ENCODE measurements around the gene TNFRSF8. TPM values are rescaled to one million over a fixed set of nuclear protein-coding genes. Genes with fewer than 3 reads are reported as not detected.

Gene TNFRSF8
- total RNA-seq, 1 experiment from 2014 or later, result 2.9 TPM

DNA sequence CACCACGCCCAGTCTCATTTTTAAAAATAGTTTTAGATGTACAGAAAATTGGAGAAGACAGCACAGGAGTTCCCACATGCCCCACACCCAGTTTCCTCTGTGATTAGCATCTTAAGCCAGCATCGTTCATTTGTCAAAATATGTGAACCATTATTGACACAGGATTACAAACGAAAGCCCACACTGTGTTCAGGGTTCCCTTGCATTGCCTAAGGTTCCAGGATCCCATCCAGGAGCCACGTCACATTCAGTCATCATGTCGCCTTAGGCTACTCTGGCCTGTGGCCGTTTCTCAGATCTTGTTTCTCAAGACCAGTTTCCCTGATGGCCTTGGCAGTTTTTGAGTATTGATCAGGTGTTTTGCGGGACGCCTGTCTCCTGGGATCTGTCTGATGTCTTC lies 69.0 kb downstream of the TNFRSF8 start:
- no peak overlapping the region for H2BK12ac ChIP-seq (ENCODE audit: insufficient read length, low read depth, low read length)
- no peaks in the 10 kb centered on the region for H3K4me1 ChIP-seq (ENCODE audit: insufficient read depth, low read length)
- no peak for DNase-seq
- H4K5ac ChIP-seq (ENCODE audit: insufficient read length, low read depth, low read length), result no peak overlapping the region
- H3K27ac Mint-ChIP-seq, result no peak overlapping the region
- WGBS (ENCODE audit: extremely low coverage, insufficient read length, low lambda C conversion rate), result no CpG with 5 or more reads among the region's 8 CpGs
- no peak overlapping the region for H3K18ac ChIP-seq (ENCODE audit: insufficient read length, low read depth, low read length)
- no peaks in the 10 kb centered on the region for H3K4me1 Mint-ChIP-seq
- no peak overlapping the region for H3K14ac ChIP-seq (ENCODE audit: insufficient read depth, low read length)
- H3K79me1 ChIP-seq (ENCODE audit: insufficient read depth, low read depth, low read length, poor library complexity, severe bottlenecking), result no peaks in the 10 kb centered on the region
- no peaks in the 10 kb centered on the region for H3K9me3 ChIP-seq (ENCODE audit: control insufficient read depth, low read depth, low read length)
- H3K4me2 ChIP-seq (ENCODE audit: insufficient read depth, insufficient read length, low read length), result no peak overlapping the region
- H2BK20ac ChIP-seq (ENCODE audit: low read depth, low read length, poor library complexity, severe bottlenecking), result no peak overlapping the region
- TF ChIP-seq, protein P1, sequence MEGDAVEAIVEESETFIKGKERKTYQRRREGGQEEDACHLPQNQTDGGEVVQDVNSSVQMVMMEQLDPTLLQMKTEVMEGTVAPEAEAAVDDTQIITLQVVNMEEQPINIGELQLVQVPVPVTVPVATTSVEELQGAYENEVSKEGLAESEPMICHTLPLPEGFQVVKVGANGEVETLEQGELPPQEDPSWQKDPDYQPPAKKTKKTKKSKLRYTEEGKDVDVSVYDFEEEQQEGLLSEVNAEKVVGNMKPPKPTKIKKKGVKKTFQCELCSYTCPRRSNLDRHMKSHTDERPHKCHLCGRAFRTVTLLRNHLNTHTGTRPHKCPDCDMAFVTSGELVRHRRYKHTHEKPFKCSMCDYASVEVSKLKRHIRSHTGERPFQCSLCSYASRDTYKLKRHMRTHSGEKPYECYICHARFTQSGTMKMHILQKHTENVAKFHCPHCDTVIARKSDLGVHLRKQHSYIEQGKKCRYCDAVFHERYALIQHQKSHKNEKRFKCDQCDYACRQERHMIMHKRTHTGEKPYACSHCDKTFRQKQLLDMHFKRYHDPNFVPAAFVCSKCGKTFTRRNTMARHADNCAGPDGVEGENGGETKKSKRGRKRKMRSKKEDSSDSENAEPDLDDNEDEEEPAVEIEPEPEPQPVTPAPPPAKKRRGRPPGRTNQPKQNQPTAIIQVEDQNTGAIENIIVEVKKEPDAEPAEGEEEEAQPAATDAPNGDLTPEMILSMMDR (conservative IDR thresholded peaks at IDR 0.05), result no peak
- no peaks in the 10 kb centered on the region for H3K23me2 ChIP-seq (ENCODE audit: insufficient read length, low read depth, low read length, poor library complexity, severe bottlenecking)
- H3K79me2 ChIP-seq (ENCODE audit: insufficient read depth, low read length), result no peaks in the 10 kb centered on the region
- no peaks in the 10 kb centered on the region for H3K9me3 Mint-ChIP-seq
- H3K27me3 Mint-ChIP-seq (ENCODE audit: low read depth), result no peaks in the 10 kb centered on the region; the same call in 1 of the 2 replicates
- no peaks in the 10 kb centered on the region for H3K27me3 ChIP-seq (ENCODE audit: insufficient read depth, low read length)
- no peak overlapping the region for H4K91ac ChIP-seq (ENCODE audit: insufficient read length, low read depth, low read length)
- no peak overlapping the region for H3K4me3 Mint-ChIP-seq
- peak overlapping the region; percentile 60 for H3K23ac ChIP-seq (ENCODE audit: insufficient read length, low read depth, low read length)
- H3K56ac ChIP-seq (ENCODE audit: insufficient read length, low read depth, low read length), result no peak overlapping the region
- no peak overlapping the region for H3T11ph ChIP-seq (ENCODE audit: low read length)
- no peak overlapping the region for H2AFZ ChIP-seq (ENCODE audit: low read length)
- no peaks in the 10 kb centered on the region for H3K36me3 Mint-ChIP-seq (ENCODE audit: insufficient read depth in 1 of 3, low read depth in 3 of 3)
- no peak overlapping the region for H3K4ac ChIP-seq (ENCODE audit: low read depth, low read length)
- no peak overlapping the region for H3K9ac ChIP-seq (ENCODE audit: extremely low read depth, insufficient read length, low read length)
- H4K8ac ChIP-seq (replicated peaks; ENCODE audit: insufficient read length, low read depth, low read length), result no peak overlapping the region
- no peak overlapping the region for H3K27ac ChIP-seq (ENCODE audit: insufficient read length, low read depth, low read length)
- H2BK5ac ChIP-seq (ENCODE audit: insufficient read length, low read length), result no peak overlapping the region
- H2AK5ac ChIP-seq (ENCODE audit: insufficient read length, low read length), result no peak overlapping the region
- no peak overlapping the region; the same call in 1 of the 2 replicates for H2BK15ac ChIP-seq (ENCODE audit: low read depth, low read length)
- H2BK120ac ChIP-seq (ENCODE audit: low read depth, low read length, poor library complexity, severe bottlenecking), result no peak overlapping the region
- no peaks in the 10 kb centered on the region for H4K20me1 ChIP-seq (ENCODE audit: control insufficient read depth, insufficient read depth, insufficient read length)
